ENCODE data around the gene SULT2B1.
"Not testable (repeated sequence)": the region's sequence is repeated elsewhere in the genome, so short reads cannot be mapped to it uniquely, and the experiment has no call there.

SULT2B1 gene

DNA sequence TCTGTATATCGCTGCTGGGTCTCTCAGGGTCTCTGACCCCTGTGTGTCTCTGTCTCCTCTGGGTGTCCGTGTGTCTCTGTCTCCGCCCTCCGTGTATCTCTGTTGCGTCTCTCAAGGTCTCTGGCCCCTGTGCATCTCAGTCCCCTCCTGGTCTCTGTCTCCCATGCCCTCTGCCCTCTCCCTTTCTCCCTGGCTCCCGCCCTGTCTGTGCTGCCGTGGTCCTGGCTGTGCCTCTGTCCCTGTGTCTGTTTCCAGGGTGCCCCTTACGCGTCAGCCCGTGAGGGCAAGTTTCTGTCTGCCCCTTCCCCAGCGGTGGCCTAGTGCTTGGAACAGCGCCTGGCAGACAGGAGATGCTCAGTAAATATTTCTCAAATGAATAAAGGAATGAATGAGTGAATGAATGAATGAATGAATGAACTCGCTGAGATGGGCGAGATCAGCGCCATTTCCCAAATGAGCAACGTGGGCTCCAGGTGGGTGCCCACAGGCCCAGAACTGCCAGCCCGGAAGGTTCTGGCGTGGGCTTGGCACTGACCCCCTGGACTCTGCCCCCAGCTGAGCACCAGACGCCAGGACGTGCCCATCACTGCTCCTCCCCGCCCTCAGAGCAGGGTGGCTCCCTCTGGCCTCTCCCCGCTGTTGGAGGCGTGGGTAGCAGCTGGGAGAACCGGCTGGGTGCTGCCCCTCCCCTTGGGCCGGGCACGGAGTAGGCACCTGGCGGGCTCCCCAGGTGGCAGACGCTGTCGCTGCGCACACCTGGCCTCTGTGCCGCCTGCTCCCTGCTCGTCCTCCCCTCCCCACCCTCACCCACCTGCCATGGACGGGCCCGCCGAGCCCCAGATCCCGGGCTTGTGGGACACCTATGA, at the start of gene SULT2B1:
SULT2B1 (plus strand) TSS at position 736 of the 866 bp plus-strand sequence; CDS start at position 817, 81 bp downstream.
- DNase-seq, result no peak

DNA sequence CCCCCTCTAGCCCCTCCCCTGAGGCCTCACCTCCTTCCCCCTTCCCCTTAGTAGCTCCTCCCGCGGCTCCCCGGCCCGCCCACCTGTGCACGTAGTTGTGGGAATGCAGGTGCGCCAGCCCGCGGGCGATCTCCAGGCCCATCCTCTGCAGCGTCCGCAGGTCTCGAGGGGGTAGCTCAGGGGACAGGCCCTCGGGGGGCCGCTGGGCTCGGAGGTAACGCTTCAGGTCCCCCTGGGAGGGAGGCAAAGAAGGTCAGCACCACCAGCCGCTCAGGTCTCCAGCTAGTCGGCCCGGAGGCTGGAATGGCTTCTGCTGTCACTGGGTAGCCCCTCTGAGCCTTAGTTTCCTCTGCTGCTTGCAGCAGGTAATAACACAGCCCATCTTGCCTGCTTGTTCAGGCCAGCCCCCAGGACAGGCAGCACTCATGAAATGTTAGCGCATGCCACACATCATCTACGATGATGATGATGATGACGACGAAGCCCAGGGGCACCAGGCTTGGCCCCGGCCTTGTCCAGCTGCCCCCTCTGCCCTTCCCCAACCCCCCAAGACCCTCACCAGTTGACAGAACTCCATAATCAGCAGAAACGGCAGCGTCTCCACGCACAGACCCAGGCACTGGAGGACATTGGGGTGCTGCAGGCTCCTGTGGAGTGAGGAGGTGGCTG, 49.5 kb upstream of the SULT2B1 start:
- DNase-seq, result no peak

GRCh38 chr19:48506138-48506733, 45.7 kb upstream of the SULT2B1 start:
- peak in 4 of 6 experiments; percentile 29 to 72 (median 54) for DNase-seq

- DNase-seq, result no peak
Observed at GRCh38 chr19:48507911-48508439, 44.0 kb upstream of the SULT2B1 start.

DNA sequence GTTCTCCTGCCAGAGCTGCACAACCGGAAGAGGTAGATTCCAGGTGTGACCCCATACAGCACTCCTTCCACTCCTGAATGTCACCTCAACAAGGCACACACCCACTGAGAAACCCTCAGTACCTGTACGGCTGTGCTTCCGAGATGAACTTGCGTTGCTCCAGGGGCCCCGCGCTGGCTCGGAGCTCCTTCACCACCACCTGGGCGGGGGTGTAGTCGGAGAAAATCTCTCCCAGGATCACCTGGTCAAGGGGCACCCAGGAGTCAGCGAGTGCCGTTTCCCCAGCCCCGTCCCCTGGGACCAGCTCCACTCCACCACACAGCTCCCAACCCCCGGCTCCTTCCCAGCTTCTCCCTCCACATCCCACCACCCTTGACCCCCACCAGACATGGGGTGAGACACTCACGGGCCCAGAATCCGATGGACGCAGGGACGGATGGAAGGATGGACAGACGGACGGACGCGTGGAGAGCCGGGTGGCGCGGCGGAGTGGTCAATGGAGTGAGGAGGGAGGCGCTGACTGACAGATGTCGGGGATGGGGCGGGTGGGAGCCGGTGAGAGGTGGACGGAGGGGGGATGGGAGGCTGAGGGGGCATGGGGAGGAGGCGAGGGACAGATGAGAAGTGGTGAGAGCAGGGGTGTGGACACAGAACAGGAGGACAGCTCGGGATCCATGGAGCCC, 43.1 kb upstream of the SULT2B1 start:
- DNase-seq, result no peak

GRCh38 chr19:48509467-48510194, 42.3 kb upstream of the SULT2B1 start:
- DNase-seq, result no peak

GRCh38 chr19:48510421-48511268, 41.3 kb upstream of the SULT2B1 start:
- peak; percentile 49 to 84 (median 74) for DNase-seq

DNA sequence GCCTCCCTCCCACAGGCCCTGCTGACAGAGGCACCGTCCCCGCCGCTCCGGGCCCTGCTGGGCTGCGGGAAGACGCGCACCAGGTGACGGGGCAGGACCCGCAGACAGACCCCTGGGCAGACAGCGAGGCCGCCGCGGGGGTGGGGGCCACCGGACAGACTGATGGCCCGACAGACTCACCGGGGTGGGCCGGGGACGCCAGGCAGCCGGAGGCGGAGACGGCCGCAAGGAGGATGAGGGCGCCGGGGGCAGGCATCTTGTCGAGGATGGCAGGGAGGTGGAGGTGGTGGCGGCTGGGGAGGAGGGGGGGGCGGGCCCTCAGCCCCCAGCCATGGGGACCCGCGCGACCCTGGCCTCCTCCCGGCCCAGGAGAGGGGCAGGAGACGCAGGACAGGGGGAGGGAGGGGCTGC, 40.6 kb upstream of the SULT2B1 start:
- peak in 4 of 6 experiments; percentile 24 to 70 (median 56) for DNase-seq

DNA sequence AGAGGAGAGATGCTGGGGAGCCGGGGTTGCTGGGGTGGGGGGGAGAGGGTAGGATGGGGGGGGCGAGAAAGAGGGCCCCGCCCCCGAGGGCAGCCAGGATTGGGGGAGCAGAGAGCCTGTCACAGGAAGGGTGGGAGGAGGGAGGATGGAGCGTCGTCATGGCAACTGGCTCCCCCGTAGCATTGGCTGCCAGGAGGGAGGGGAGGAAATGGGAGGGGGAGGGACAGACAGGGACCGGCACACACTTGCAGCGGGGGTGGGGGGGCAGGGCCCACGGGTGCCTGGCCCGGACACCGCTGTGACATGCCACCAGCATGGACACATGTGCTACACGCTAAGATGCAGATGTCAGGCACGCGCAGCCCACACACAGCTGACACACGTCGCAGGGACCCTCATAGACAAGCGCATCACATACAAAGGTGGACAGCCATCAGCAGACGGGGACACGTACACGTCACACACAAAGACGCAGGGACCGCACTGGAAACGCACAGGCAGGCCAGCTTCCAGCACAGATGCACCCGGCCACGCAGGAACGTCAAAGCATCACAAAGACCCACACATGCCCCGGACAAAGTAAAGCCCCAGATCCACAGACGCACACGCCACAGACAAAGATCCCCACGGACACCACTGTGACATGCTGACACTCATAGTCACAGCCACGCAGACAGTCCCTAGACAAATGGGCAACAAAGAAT, 40.0 kb upstream of the SULT2B1 start, which contains the start of gene LMTK3:
LMTK3 (minus strand) TSS at position 36 of the 704 bp plus-strand sequence. CDS start 259 bp downstream, outside the sequence.
- DNase-seq, result peak; percentile 78 to 90 (median 87)

DNA sequence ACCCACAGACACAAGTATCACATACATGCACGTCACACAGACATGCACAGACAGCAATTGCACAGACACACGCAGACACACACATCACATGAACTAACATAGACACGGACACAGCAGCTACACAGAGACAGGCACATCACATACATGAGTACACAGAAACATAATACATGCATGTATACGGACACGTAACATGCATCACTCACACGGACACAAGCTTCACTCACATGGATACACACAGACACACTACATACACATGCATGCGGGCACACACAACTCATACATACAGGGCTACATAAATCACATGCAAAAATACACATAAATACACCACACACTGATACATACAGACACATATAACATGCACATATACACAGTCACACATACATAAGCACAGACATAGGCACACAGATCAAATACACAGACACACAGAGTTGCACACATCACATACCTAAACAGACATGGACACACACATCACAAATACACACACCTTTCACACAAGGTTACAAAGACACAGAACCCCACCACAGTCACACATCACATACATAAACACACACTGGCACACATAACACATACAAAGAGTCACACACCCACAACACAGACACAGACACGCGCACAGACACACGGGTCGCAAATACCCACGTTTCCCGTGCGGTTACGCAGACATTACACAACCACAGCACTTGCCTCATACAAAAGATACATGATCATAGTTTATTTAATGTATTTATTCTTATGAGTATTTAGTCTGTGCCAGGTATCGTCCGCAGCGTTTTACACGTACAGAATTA, 39.3 kb upstream of the SULT2B1 start:
- DNase-seq, result peak in 3 of 6 experiments; percentile 22 to 49 (median 32)

- peak; percentile 55 to 79 (median 74) for DNase-seq
Observed at GRCh38 chr19:48513289-48514122, 38.5 kb upstream of the SULT2B1 start.

DNA sequence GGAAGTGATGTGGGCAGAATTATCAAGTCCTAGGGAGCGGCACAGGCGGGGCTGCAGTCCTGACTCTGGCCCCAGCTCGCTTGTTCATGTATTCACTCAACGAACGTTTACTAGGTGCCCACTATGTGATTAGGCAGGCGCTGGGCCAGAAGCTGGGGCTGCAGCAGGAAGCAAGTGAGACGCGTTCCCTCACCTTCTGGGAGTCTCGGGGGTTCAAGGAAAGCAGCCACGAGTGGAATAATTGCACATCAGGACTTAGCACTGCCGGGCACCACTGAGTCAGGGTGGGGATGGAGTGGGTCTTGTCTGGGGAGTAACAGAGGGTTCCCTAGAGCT, 37.9 kb upstream of the SULT2B1 start:
- DNase-seq, result no peak

DNA sequence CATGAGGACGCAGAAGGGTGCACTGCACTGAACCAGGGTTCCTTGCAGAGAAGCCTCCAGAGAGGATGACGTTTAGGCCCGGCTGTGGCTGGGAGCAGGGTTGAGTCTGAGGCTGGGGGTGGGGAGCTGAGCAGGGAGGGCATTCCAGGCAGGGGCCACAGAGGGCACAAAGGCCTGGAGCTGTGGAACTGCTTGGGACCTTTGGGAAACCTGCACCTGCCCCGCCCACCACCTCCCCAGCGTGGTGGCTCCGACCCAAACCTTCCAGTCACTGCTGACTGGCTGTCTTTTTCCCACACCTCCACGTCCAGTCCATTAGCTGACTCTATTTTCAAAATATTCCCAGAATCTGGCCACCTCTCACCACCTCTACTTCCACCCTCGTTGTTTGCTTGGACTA, 35.4 kb upstream of the SULT2B1 start:
- no peak for DNase-seq

- DNase-seq, result no peak
Observed at GRCh38 chr19:48518207-48518606, 33.8 kb upstream of the SULT2B1 start.

DNA sequence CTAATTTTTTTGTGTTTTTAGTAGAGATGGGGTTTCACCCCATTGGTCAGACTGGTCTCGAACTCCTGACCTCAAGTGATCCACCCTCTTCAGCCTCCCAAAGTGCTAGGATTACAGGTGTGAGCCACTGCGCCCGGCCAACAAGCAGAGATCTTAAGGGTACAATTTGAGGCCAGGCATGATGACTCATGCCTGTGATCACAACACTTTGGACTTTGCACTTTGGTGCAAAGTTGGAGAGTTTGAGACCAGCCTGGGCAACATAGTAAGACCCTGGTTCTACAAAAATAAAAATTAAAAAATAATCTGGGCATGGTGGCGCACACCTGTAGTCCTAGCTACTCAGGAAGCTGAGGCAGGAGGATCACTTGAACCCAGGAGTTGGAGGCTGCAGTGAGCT, 32.5 kb upstream of the SULT2B1 start:
- not testable (repeated sequence) for DNase-seq

- no peak for DNase-seq
Observed at GRCh38 chr19:48520134-48520533, 31.8 kb upstream of the SULT2B1 start.

GRCh38 chr19:48524221-48524620, 27.8 kb upstream of the SULT2B1 start:
- DNase-seq, result no peak

DNA sequence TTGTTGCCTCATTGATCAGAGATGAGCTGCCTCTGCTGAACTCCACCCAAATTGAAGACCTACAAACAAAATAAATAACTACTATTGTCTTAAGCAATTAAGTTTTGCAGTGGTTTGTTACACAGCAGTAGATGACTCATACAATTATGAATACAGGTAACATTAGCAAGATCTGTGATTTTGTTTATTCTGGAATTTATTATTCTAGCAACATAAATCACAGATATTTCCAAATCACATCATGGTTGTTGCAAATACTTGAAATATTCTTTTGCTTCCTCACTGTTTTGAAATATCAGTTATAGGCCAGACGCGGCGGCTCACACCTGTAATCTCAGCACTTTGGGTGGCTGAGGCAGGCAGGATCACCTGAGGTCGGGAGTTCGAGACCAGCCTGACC, 27.2 kb upstream of the SULT2B1 start:
- DNase-seq, result no peak

DNA sequence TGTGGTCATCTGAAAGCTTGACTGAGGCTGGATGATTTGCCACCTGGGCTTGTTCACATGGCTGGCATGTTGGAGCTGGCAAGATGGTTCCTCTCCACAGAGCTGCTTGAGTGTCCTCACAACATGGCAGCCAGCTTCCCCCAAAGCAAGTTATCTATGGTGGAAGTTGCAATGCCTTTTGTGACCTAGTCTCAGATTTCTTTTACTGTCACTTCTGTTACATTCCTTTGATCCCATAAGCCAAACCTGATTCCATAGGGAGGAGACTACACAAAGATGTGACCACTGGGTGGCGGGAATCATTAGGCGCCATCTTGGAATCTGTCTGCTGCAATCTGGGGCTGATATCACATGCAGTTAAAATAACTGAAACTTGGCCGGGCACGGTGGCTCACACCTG, 22.8 kb upstream of the SULT2B1 start:
- DNase-seq, result no peak

Measured in stimulated activated naive CD4-positive, alpha-beta T cell (primary cell).